WTC11 (cell line): Measurements from ENCODE around the gene ST6GALNAC3. TPM values are rescaled to one million over a fixed set of nuclear protein-coding genes. Genes with fewer than 3 reads are reported as not detected.

Experiments
- ATAC-seq: fragments of 200-7000 bp; cut with Tn5 transposase; 2 replicates; pipeline ENCODE4 v1.10.0; 2021; ENCODE audit warnings: mild to moderate bottlenecking, moderate library complexity
- CTCF ChIA-PET: fragments of 300-600 bp; sonication (Branson Sonifier 250); formaldehyde crosslinking; loops from one replicate; lab custom pipeline; 2021; ENCODE audit warnings: antibody characterized with exemption; lab: Charles Lee
- POLR2A ChIA-PET: fragments of 350-600 bp; sonication (Branson Sonifier 250); formaldehyde crosslinking; loops from one replicate; lab custom pipeline; 2021; ENCODE audit warnings: antibody characterized with exemption; lab: Charles Lee
- DNase-seq: peaks from one replicate; pipeline ENCODE4 v3.0.0; 2021; ENCODE audit warnings: low spot score
- H3K27ac Mint-ChIP-seq: 2 replicates; pipeline ENCODE4 v1.8.0; 2021; ENCODE audit warnings: mixed read lengths
- H3K27me3 Mint-ChIP-seq: 2 replicates; pipeline ENCODE4 v1.8.0; 2021; ENCODE audit warnings: low read depth, mild to moderate bottlenecking, moderate library complexity, mixed read lengths
- H3K36me3 Mint-ChIP-seq: 2 replicates; pipeline ENCODE4 v1.8.0; 2021; ENCODE audit warnings: mixed read lengths
- H3K4me1 Mint-ChIP-seq: 2 replicates; pipeline ENCODE4 v1.8.0; 2022; ENCODE audit warnings: mixed read lengths
- H3K4me3 Mint-ChIP-seq: 2 replicates; pipeline ENCODE4 v1.8.0; 2021; ENCODE audit warnings: mild to moderate bottlenecking, moderate library complexity, mixed read lengths
- H3K9me3 Mint-ChIP-seq: 2 replicates; pipeline ENCODE4 v1.8.0; 2021; ENCODE audit warnings: mixed read lengths
- CBFB ChIP-seq: sonication (generic); formaldehyde crosslinking; IDR thresholded peaks from 2 replicates; pipeline ENCODE4 v1.8.1; 2022; ENCODE audit warnings: mild to moderate bottlenecking, low read depth, missing genetic modification reagents
- FOXK1 ChIP-seq: sonication (generic); formaldehyde crosslinking; IDR thresholded peaks from 2 replicates; pipeline ENCODE4 v1.8.0; 2022; ENCODE audit warnings: mild to moderate bottlenecking, moderate library complexity, missing genetic modification reagents
- JUN ChIP-seq: sonication (generic); formaldehyde crosslinking; IDR thresholded peaks from 2 replicates; pipeline ENCODE4 v1.8.0; 2023; ENCODE audit warnings: mild to moderate bottlenecking, missing genetic modification reagents
- NR1H2 ChIP-seq: sonication (generic); formaldehyde crosslinking; IDR thresholded peaks from 2 replicates; pipeline ENCODE4 v1.9.0; 2021; ENCODE audit warnings: mild to moderate bottlenecking, moderate library complexity, missing genetic modification reagents
- NR2C2 ChIP-seq: sonication (generic); formaldehyde crosslinking; IDR thresholded peaks from 2 replicates; pipeline ENCODE4 v1.8.0; 2022; ENCODE audit warnings: mild to moderate bottlenecking, missing genetic modification reagents
- NR3C1 ChIP-seq: sonication (generic); formaldehyde crosslinking; conservative IDR thresholded peaks from 2 replicates; pipeline ENCODE4 v1.8.1; 2023; ENCODE audit warnings: low read depth, mild to moderate bottlenecking, missing genetic modification reagents
- TEAD4 ChIP-seq: sonication (generic); formaldehyde crosslinking; IDR thresholded peaks from 2 replicates; pipeline ENCODE4 v1.8.0; 2022; ENCODE audit warnings: mild to moderate bottlenecking, missing genetic modification reagents
- ZNF317 ChIP-seq: sonication (generic); formaldehyde crosslinking; IDR thresholded peaks from 2 replicates; pipeline ENCODE4 v1.8.1; 2023; ENCODE audit warnings: low read depth, mild to moderate bottlenecking, moderate library complexity, missing genetic modification reagents, borderline replicate concordance
- ZNF671 ChIP-seq: fragments of 250-450 bp; sonication (Bioruptor Pico); IDR thresholded peaks from 2 replicates; pipeline ENCODE4 v1.8.0; 2021; ENCODE audit warnings: mild to moderate bottlenecking
- total RNA-seq: library from RNA; stranded (reverse); gene quantifications from 3 replicates; pipeline ENCODE4 v1.2.3, GENCODE V29; 2021
- TF ChIP-seq, protein P1 (sequence below): sonication (generic); formaldehyde crosslinking; IDR thresholded peaks from 2 replicates; pipeline ENCODE4 v1.8.1; 2023; ENCODE audit warnings: mild to moderate bottlenecking, missing genetic modification reagents, borderline replicate concordance
- TF ChIP-seq, protein P2 (sequence below): sonication (generic); formaldehyde crosslinking; IDR thresholded peaks from 2 replicates; pipeline ENCODE4 v1.8.1; 2022; ENCODE audit warnings: missing genetic modification reagents, borderline replicate concordance
- TF ChIP-seq, protein P3 (sequence below): sonication (generic); formaldehyde crosslinking; IDR thresholded peaks from 2 replicates; pipeline ENCODE4 v1.8.0; 2022; ENCODE audit warnings: mild to moderate bottlenecking, missing genetic modification reagents
- TF ChIP-seq, protein P4 (sequence below): sonication (generic); formaldehyde crosslinking; IDR thresholded peaks from 2 replicates; pipeline ENCODE4 v1.8.1; 2023; ENCODE audit warnings: mild to moderate bottlenecking, missing genetic modification reagents, moderate library complexity
- TF ChIP-seq, protein P5 (sequence below): fragments of 250-450 bp; sonication (Bioruptor Pico); IDR thresholded peaks from 2 replicates; pipeline ENCODE4 v1.9.0; 2021; ENCODE audit warnings: mild to moderate bottlenecking, borderline replicate concordance
- TF ChIP-seq, protein P6 (sequence below): sonication (generic); formaldehyde crosslinking; IDR thresholded peaks from 2 replicates; pipeline ENCODE4 v1.8.0; 2022; ENCODE audit warnings: mild to moderate bottlenecking, missing genetic modification reagents

Gene ST6GALNAC3
- total RNA-seq, 1 experiment from 2014 or later: 11.9 TPM

DNA sequence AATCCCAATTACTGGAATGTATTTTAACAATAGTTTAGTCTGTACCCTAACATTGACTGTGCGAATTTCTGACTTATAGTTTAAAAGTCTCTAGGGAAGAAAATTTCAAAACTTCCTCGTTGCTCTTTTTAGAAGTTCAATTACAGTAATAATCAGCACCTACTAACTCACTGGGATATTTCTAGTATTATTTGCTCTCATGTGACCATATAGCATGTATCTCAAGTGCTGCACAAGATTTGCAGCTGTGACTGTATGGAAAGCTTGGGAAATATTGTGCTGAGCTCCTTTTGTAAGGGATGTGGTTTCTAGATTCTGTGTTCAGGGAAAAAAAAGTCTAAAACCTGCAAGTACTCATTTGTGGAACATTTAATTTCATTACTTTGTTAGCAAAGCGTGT, 153.1 kb downstream of the ST6GALNAC3 start:
- ChIA-PET POLR2A (no interaction called here), CTCF (no interaction called here)
- no peaks in the 10 kb centered on the region for H3K36me3 Mint-ChIP-seq
- H3K27ac Mint-ChIP-seq: no peak overlapping the region
- DNase-seq (no peak), ATAC-seq (no peak)
- H3K4me1 Mint-ChIP-seq: peaks cover 86% of the 10 kb centered on the region
- H3K9me3 Mint-ChIP-seq: peaks cover 6% of the 10 kb centered on the region; the same call in 1 of the 2 replicates
- TF ChIP-seq, protein P1, sequence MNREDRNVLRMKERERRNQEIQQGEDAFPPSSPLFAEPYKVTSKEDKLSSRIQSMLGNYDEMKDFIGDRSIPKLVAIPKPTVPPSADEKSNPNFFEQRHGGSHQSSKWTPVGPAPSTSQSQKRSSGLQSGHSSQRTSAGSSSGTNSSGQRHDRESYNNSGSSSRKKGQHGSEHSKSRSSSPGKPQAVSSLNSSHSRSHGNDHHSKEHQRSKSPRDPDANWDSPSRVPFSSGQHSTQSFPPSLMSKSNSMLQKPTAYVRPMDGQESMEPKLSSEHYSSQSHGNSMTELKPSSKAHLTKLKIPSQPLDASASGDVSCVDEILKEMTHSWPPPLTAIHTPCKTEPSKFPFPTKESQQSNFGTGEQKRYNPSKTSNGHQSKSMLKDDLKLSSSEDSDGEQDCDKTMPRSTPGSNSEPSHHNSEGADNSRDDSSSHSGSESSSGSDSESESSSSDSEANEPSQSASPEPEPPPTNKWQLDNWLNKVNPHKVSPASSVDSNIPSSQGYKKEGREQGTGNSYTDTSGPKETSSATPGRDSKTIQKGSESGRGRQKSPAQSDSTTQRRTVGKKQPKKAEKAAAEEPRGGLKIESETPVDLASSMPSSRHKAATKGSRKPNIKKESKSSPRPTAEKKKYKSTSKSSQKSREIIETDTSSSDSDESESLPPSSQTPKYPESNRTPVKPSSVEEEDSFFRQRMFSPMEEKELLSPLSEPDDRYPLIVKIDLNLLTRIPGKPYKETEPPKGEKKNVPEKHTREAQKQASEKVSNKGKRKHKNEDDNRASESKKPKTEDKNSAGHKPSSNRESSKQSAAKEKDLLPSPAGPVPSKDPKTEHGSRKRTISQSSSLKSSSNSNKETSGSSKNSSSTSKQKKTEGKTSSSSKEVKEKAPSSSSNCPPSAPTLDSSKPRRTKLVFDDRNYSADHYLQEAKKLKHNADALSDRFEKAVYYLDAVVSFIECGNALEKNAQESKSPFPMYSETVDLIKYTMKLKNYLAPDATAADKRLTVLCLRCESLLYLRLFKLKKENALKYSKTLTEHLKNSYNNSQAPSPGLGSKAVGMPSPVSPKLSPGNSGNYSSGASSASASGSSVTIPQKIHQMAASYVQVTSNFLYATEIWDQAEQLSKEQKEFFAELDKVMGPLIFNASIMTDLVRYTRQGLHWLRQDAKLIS (CRISPR knock-in tag): no peak
- TF ChIP-seq ZNF317 (CRISPR knock-in tag): no peak
- TF ChIP-seq JUN (CRISPR knock-in tag): no peak
- no peak for TF ChIP-seq FOXK1 (CRISPR knock-in tag)
- TF ChIP-seq NR3C1: no peak
- TF ChIP-seq CBFB: no peak
- TF ChIP-seq, protein P2, sequence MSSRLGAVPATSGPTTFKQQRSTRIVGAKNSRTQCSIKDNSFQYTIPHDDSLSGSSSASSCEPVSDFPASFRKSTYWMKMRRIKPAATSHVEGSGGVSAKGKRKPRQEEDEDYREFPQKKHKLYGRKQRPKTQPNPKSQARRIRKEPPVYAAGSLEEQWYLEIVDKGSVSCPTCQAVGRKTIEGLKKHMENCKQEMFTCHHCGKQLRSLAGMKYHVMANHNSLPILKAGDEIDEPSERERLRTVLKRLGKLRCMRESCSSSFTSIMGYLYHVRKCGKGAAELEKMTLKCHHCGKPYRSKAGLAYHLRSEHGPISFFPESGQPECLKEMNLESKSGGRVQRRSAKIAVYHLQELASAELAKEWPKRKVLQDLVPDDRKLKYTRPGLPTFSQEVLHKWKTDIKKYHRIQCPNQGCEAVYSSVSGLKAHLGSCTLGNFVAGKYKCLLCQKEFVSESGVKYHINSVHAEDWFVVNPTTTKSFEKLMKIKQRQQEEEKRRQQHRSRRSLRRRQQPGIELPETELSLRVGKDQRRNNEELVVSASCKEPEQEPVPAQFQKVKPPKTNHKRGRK (CRISPR knock-in tag): no peak
- TF ChIP-seq TEAD4 (CRISPR knock-in tag): no peak
- TF ChIP-seq, protein P3, sequence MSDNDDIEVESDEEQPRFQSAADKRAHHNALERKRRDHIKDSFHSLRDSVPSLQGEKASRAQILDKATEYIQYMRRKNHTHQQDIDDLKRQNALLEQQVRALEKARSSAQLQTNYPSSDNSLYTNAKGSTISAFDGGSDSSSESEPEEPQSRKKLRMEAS (CRISPR knock-in tag): no peak
- TF ChIP-seq, protein P4, sequence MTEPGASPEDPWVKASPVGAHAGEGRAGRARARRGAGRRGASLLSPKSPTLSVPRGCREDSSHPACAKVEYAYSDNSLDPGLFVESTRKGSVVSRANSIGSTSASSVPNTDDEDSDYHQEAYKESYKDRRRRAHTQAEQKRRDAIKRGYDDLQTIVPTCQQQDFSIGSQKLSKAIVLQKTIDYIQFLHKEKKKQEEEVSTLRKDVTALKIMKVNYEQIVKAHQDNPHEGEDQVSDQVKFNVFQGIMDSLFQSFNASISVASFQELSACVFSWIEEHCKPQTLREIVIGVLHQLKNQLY (CRISPR knock-in tag): no peak
- TF ChIP-seq, protein P5, sequence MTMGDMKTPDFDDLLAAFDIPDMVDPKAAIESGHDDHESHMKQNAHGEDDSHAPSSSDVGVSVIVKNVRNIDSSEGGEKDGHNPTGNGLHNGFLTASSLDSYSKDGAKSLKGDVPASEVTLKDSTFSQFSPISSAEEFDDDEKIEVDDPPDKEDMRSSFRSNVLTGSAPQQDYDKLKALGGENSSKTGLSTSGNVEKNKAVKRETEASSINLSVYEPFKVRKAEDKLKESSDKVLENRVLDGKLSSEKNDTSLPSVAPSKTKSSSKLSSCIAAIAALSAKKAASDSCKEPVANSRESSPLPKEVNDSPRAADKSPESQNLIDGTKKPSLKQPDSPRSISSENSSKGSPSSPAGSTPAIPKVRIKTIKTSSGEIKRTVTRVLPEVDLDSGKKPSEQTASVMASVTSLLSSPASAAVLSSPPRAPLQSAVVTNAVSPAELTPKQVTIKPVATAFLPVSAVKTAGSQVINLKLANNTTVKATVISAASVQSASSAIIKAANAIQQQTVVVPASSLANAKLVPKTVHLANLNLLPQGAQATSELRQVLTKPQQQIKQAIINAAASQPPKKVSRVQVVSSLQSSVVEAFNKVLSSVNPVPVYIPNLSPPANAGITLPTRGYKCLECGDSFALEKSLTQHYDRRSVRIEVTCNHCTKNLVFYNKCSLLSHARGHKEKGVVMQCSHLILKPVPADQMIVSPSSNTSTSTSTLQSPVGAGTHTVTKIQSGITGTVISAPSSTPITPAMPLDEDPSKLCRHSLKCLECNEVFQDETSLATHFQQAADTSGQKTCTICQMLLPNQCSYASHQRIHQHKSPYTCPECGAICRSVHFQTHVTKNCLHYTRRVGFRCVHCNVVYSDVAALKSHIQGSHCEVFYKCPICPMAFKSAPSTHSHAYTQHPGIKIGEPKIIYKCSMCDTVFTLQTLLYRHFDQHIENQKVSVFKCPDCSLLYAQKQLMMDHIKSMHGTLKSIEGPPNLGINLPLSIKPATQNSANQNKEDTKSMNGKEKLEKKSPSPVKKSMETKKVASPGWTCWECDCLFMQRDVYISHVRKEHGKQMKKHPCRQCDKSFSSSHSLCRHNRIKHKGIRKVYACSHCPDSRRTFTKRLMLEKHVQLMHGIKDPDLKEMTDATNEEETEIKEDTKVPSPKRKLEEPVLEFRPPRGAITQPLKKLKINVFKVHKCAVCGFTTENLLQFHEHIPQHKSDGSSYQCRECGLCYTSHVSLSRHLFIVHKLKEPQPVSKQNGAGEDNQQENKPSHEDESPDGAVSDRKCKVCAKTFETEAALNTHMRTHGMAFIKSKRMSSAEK (CRISPR knock-in tag): no peak
- no peak for TF ChIP-seq ZNF671 (CRISPR knock-in tag)
- TF ChIP-seq NR2C2: no peak
- TF ChIP-seq, protein P6, sequence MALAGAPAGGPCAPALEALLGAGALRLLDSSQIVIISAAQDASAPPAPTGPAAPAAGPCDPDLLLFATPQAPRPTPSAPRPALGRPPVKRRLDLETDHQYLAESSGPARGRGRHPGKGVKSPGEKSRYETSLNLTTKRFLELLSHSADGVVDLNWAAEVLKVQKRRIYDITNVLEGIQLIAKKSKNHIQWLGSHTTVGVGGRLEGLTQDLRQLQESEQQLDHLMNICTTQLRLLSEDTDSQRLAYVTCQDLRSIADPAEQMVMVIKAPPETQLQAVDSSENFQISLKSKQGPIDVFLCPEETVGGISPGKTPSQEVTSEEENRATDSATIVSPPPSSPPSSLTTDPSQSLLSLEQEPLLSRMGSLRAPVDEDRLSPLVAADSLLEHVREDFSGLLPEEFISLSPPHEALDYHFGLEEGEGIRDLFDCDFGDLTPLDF (CRISPR knock-in tag): no peak
- no peak for TF ChIP-seq NR1H2 (CRISPR knock-in tag)
- no peaks in the 10 kb centered on the region for H3K27me3 Mint-ChIP-seq
- no peak overlapping the region for H3K4me3 Mint-ChIP-seq
